SJSA1 (cell line): Measurements from ENCODE around the gene GGA1. TPM values are rescaled to one million over a fixed set of nuclear protein-coding genes. Genes with fewer than 3 reads are reported as not detected.

Experiments
- DNase-seq, 2 experiments: peaks; one replicate each; pipeline ENCODE4 v3.0.0-alpha.2; 2015 to 2020; ENCODE audit warnings: low spot score in 2 of 2, low read depth in 1 of 2
- H3K27ac ChIP-seq: fragments of 250-450 bp; sonication (Bioruptor Pico); 2 replicates; pipeline ENCODE4 v1.5.1; 2020; ENCODE audit warnings: mild to moderate bottlenecking, moderate library complexity
- H3K27me3 ChIP-seq: fragments of 250-450 bp; sonication (Bioruptor Pico); replicated peaks from 2 replicates; pipeline ENCODE4 v1.5.1; 2020; ENCODE audit warnings: mild to moderate bottlenecking, moderate library complexity
- H3K36me3 ChIP-seq: fragments of 250-450 bp; sonication (Bioruptor Pico); 2 replicates; pipeline ENCODE4 v1.5.1; 2020; ENCODE audit warnings: mild to moderate bottlenecking
- H3K4me1 ChIP-seq: fragments of 250-450 bp; sonication (Bioruptor Pico); replicated peaks from 2 replicates; pipeline ENCODE4 v1.6.1; 2021; ENCODE audit warnings: mild to moderate bottlenecking
- H3K4me3 ChIP-seq: fragments of 250-450 bp; sonication (Bioruptor Pico); 2 replicates; pipeline ENCODE4 v1.5.1; 2020; ENCODE audit warnings: mild to moderate bottlenecking
- H3K9me3 ChIP-seq: fragments of 250-450 bp; sonication (Bioruptor Pico); replicated peaks from 2 replicates; pipeline ENCODE4 v1.5.1; 2020; ENCODE audit warnings: mild to moderate bottlenecking
- total RNA-seq: library from RNA; depleted of rRNA; stranded (reverse); fragments of >200 nt; shearing (Covaris generic); gene quantifications from 2 replicates; pipeline ENCODE4 v1.2.3, GENCODE V29; 2014

GGA1 gene
- total RNA-seq, 1 experiment from 2014 or later = 34.9 TPM

GRCh38 chr22:37633625-37634416 is 25.2 kb downstream of the GGA1 start:
- Histone ChIP-seq H3K4me3 (no peak overlapping the region), H3K4me1 (peaks cover 28% of the 10 kb centered on the region)
- peak; percentile 75 to 86 for DNase-seq

GRCh38 chr22:37634417-37634924 is 25.8 kb downstream of the GGA1 start:
- no peak for DNase-seq
- 0 out of 2 replicates have a peak overlapping the region, but pooled peaks have one; percentile 62 for H3K27ac ChIP-seq
- H3K9me3 ChIP-seq = no peaks in the 10 kb centered on the region
- peaks cover 15% of the 10 kb centered on the region for H3K36me3 ChIP-seq
- H3K4me3 ChIP-seq = no peak overlapping the region
- peaks cover 34% of the 10 kb centered on the region for H3K4me1 ChIP-seq
- no peaks in the 10 kb centered on the region for H3K27me3 ChIP-seq

More at GRCh38 chr22:37633625-37634416, 25.2 kb downstream of the GGA1 start:
- Histone ChIP-seq H3K9me3 (no peaks in the 10 kb centered on the region), H3K36me3 (peaks cover 17% of the 10 kb centered on the region), H3K27ac (peak overlapping the region; percentile 62), H3K27me3 (no peaks in the 10 kb centered on the region)

- Histone ChIP-seq H3K27me3 (no peaks in the 10 kb centered on the region), H3K27ac (no peak overlapping the region)
- no peak for DNase-seq
Measured at GRCh38 chr22:37635157-37635556, 26.5 kb downstream of the GGA1 start.

GRCh38 chr22:37636186-37636948 is 27.7 kb downstream of the GGA1 start:
- DNase-seq = no peak
- peaks cover 12% of the 10 kb centered on the region for H3K36me3 ChIP-seq
- no peak overlapping the region for H3K4me3 ChIP-seq
- H3K27me3 ChIP-seq = no peaks in the 10 kb centered on the region
- H3K4me1 ChIP-seq = peaks cover 45% of the 10 kb centered on the region
- H3K27ac ChIP-seq = no peak overlapping the region
- no peaks in the 10 kb centered on the region for H3K9me3 ChIP-seq

More at GRCh38 chr22:37635157-37635556, 26.5 kb downstream of the GGA1 start:
- no peaks in the 10 kb centered on the region for H3K9me3 ChIP-seq
- H3K4me3 ChIP-seq = no peak overlapping the region
- H3K4me1 ChIP-seq = peaks cover 39% of the 10 kb centered on the region
- H3K36me3 ChIP-seq = peaks cover 12% of the 10 kb centered on the region

GRCh38 chr22:37636949-37637273 is 28.3 kb downstream of the GGA1 start:
- H3K27ac ChIP-seq = no peak overlapping the region
- no peaks in the 10 kb centered on the region for H3K9me3 ChIP-seq
- H3K36me3 ChIP-seq = peaks cover 13% of the 10 kb centered on the region
- peaks cover 45% of the 10 kb centered on the region for H3K4me1 ChIP-seq
- H3K27me3 ChIP-seq = no peaks in the 10 kb centered on the region
- DNase-seq = no peak
- H3K4me3 ChIP-seq = no peak overlapping the region

- DNase-seq = no peak
- Histone ChIP-seq H3K36me3 (peaks cover 12% of the 10 kb centered on the region), H3K9me3 (no peaks in the 10 kb centered on the region), H3K27me3 (no peaks in the 10 kb centered on the region), H3K4me3 (peak overlapping the region; percentile 52; the same call in 1 of the 2 replicates), H3K27ac (no peak overlapping the region), H3K4me1 (peaks cover 37% of the 10 kb centered on the region)
Measured at GRCh38 chr22:37638391-37639069, 29.9 kb downstream of the GGA1 start.

GRCh38 chr22:37639070-37639760 is 30.6 kb downstream of the GGA1 start, which contains the start of gene SH3BP1:
SH3BP1 (plus strand) TSS chr22:37639669; CDS start chr22:37639788, 119 bp downstream.
- H3K27ac ChIP-seq = no peak within 1 kb of the TSS
- DNase-seq = peak in 1 of 2 experiments; percentile 69
- H3K4me1 ChIP-seq = peaks cover 31% of the 10 kb centered on the region
- H3K9me3 ChIP-seq = no peaks in the 10 kb centered on the region
- no peaks in the 10 kb centered on the region for H3K27me3 ChIP-seq
- peaks cover 17% of the 10 kb centered on the region for H3K36me3 ChIP-seq
- peak within 1 kb of the TSS; percentile 52 for H3K4me3 ChIP-seq

- Histone ChIP-seq H3K27me3 (no peaks in the 10 kb centered on the region), H3K27ac (no peak overlapping the region), H3K4me1 (peaks cover 23% of the 10 kb centered on the region), H3K36me3 (peaks cover 21% of the 10 kb centered on the region), H3K4me3 (peak overlapping the region; percentile 52), H3K9me3 (no peaks in the 10 kb centered on the region)
- DNase-seq = no peak
Measured at GRCh38 chr22:37639771-37640590, 31.3 kb downstream of the GGA1 start.

GRCh38 chr22:37640591-37641560 is 32.2 kb downstream of the GGA1 start:
- peaks cover 21% of the 10 kb centered on the region for H3K36me3 ChIP-seq
- H3K27me3 ChIP-seq = no peaks in the 10 kb centered on the region
- no peak overlapping the region; the same call in 1 of the 2 replicates for H3K4me3 ChIP-seq
- no peaks in the 10 kb centered on the region for H3K9me3 ChIP-seq
- H3K4me1 ChIP-seq = peaks cover 23% of the 10 kb centered on the region
- no peak overlapping the region for H3K27ac ChIP-seq
- no peak for DNase-seq

- no peak for DNase-seq
- Histone ChIP-seq H3K27ac (no peak overlapping the region), H3K4me1 (peaks cover 21% of the 10 kb centered on the region)
Measured at GRCh38 chr22:37641561-37641949, 32.9 kb downstream of the GGA1 start.

GRCh38 chr22:37643225-37643847 is 34.7 kb downstream of the GGA1 start:
- H3K4me3 ChIP-seq = no peak overlapping the region
- DNase-seq = peak; percentile 73 to 86
- peaks cover 18% of the 10 kb centered on the region for H3K4me1 ChIP-seq
- H3K9me3 ChIP-seq = no peaks in the 10 kb centered on the region
- no peak overlapping the region for H3K27ac ChIP-seq
- H3K27me3 ChIP-seq = no peaks in the 10 kb centered on the region
- peaks cover 33% of the 10 kb centered on the region for H3K36me3 ChIP-seq

More at GRCh38 chr22:37641561-37641949, 32.9 kb downstream of the GGA1 start:
- H3K4me3 ChIP-seq = no peak overlapping the region
- H3K27me3 ChIP-seq = no peaks in the 10 kb centered on the region
- peaks cover 24% of the 10 kb centered on the region for H3K36me3 ChIP-seq
- no peaks in the 10 kb centered on the region for H3K9me3 ChIP-seq
